T-cell (primary cell): Measurements from ENCODE around the gene PHF2. TPM values are rescaled to one million over a fixed set of nuclear protein-coding genes. Genes with fewer than 3 reads are reported as not detected.

ENCODE experiments used
- ATAC-seq, 4 experiments: fragments of 200-7000 bp in 3 of 4; fragments of 150-1000 bp in 1 of 4; cut with Tn5 transposase; replicated peaks in 1 of 4; 1 replicate in 3 of 4; 2 replicates in 1 of 4; pipeline ENCODE4 v1.10.0; 2021; ENCODE audit warnings: moderate library complexity in 3 of 4, mild to moderate bottlenecking in 2 of 4, moderate number of reproducible peaks in 1 of 4
- CTCF ChIA-PET, 2 donors: fragments of 300-600 bp; sonication (Branson Sonifier 250); formaldehyde crosslinking; loops; one replicate each; lab custom pipeline; 2022; ENCODE audit warnings: antibody characterized with exemption in 2 of 2; lab: Charles Lee
- POLR2A ChIA-PET, 2 donors: fragments of 300-600 bp; sonication (Branson Sonifier 250); formaldehyde crosslinking; loops; one replicate each; lab custom pipeline; 2022; ENCODE audit warnings: antibody characterized with exemption in 2 of 2; lab: Charles Lee
- DNase-seq, 35 experiments: peaks; one replicate each; pipeline versions ENCODE4 v3.0.0 to v3.0.0-alpha.2; 2013 to 2023
- H3K27ac ChIP-seq: one replicate; pipeline ENCODE4 v1.5.1; 2013; ENCODE audit warnings: low read length
- H3K27me3 ChIP-seq, 2 experiments: replicated peaks in 1 of 2; 1 replicate in 1 of 2; 2 replicates in 1 of 2; pipeline versions ENCODE4 v1.6.1 to v1.7.0; 2013; ENCODE audit warnings: low read length in 1 of 2, mixed read lengths in 1 of 2; ENCODE audit not compliant: control insufficient read depth in 2 of 2, insufficient read depth in 2 of 2; ENCODE audit errors: extremely low read depth in 1 of 2
- H3K36me3 ChIP-seq, 2 donors: 1 replicate in 1 of 2; 2 replicates in 1 of 2; pipeline versions ENCODE4 v1.6.1 to v1.7.0; 2013; ENCODE audit warnings: low read length in 1 of 2; ENCODE audit not compliant: control insufficient read depth in 2 of 2, insufficient read depth in 1 of 2; ENCODE audit errors: extremely low read depth in 1 of 2
- H3K4me1 ChIP-seq, 2 experiments: 1 replicate in 1 of 2; 2 replicates in 1 of 2; pipeline versions ENCODE4 v1.6.1 to v1.7.0; 2013; ENCODE audit warnings: low read length in 2 of 2, mixed read lengths in 1 of 2; ENCODE audit not compliant: insufficient read depth in 2 of 2, control insufficient read depth in 1 of 2; ENCODE audit errors: extremely low read depth in 1 of 2
- H3K4me3 ChIP-seq, 2 donors: 1 replicate in 1 of 2; 2 replicates in 1 of 2; pipeline versions ENCODE4 v1.5.1 to v1.7.0; 2013; ENCODE audit warnings: mild to moderate bottlenecking in 2 of 2, low read length in 1 of 2, moderate library complexity in 1 of 2; ENCODE audit not compliant: control insufficient read depth in 1 of 2; ENCODE audit errors: extremely low read depth in 1 of 2
- H3K9me3 ChIP-seq: 2 replicates; pipeline ENCODE4 v1.7.0; 2013
- H3K27ac Mint-ChIP-seq, 2 donors: one replicate each; pipeline ENCODE4 v1.8.0; 2020 to 2021; ENCODE audit warnings: mild to moderate bottlenecking in 2 of 2, mixed read lengths in 2 of 2
- H3K27me3 Mint-ChIP-seq, 2 donors: one replicate each; pipeline ENCODE4 v1.8.0; 2021 to 2022; ENCODE audit warnings: mixed read lengths in 2 of 2
- H3K36me3 Mint-ChIP-seq: one replicate; pipeline ENCODE4 v1.8.0; 2021; ENCODE audit warnings: mixed read lengths
- H3K4me1 Mint-ChIP-seq, 3 donors: one replicate each; pipeline ENCODE4 v1.8.0; 2020 to 2022; ENCODE audit warnings: mixed read lengths in 3 of 3, mild to moderate bottlenecking in 1 of 3
- H3K4me3 Mint-ChIP-seq, 3 donors: one replicate each; pipeline ENCODE4 v1.8.0; 2020 to 2022; ENCODE audit warnings: mild to moderate bottlenecking in 3 of 3, mixed read lengths in 3 of 3, moderate library complexity in 3 of 3
- H3K9me3 Mint-ChIP-seq, 3 donors: one replicate each; pipeline ENCODE4 v1.8.0; 2020 to 2022; ENCODE audit warnings: mixed read lengths in 3 of 3
- WGBS: methylation state at CpG from one replicate; pipeline ENCODE4 v1.1.5; 2013; ENCODE audit warnings: missing lambda C conversion rate; ENCODE audit not compliant: insufficient coverage; 5-methylcytosine and 5-hydroxymethylcytosine counted together
- total RNA-seq, 35 experiments: library from RNA in 6 of 35; stranded (reverse) in 6 of 35; fragments of 120-200 nt in 1 of 35; gene quantifications; one replicate each; pipeline versions ENCODE4 v1.2.1 to v1.2.4 and lab custom pipeline; 2013 to 2026

Gene PHF2
- total RNA-seq, 5 donors from 2014 or later (not counting 1 experiment from before 2014, with no cell fraction given): 24.6 to 38.5 (median 34.6) TPM

GRCh38 chr9:93587284-93587650, 10.9 kb downstream of the PHF2 start:
- H3K36me3 Mint-ChIP-seq: peaks cover 20% of the 10 kb centered on the region
- POLR2A ChIA-PET: no interaction called here
- H3K4me1 Mint-ChIP-seq: peaks cover 77 to 79% (median 79%) of the 10 kb centered on the region in 3 donors

GRCh38 chr9:93587651-93588347, 11.4 kb downstream of the PHF2 start:
- H3K9me3 ChIP-seq: no peaks in the 10 kb centered on the region
- no peak overlapping the region for H3K27ac ChIP-seq
- CTCF ChIA-PET: no interaction called here
- Mint-ChIP-seq H3K27ac (peak overlapping the region in 1 of 2 donors; percentile 6), H3K4me3 (no peak overlapping the region), H3K36me3 (peaks cover 15% of the 10 kb centered on the region), H3K9me3 (peaks cover 0 to 9% (median 4%) of the 10 kb centered on the region in 3 donors), H3K4me1 (peaks cover 78 to 80% (median 79%) of the 10 kb centered on the region in 3 donors), H3K27me3 (no peaks in the 10 kb centered on the region)
- H3K27me3 ChIP-seq: no peaks in the 10 kb centered on the region
- DNase-seq: no peak
- ATAC-seq: no peak
- POLR2A ChIA-PET: no interaction called here
- peaks cover 0 to 30% of the 10 kb centered on the region in 2 experiments for H3K4me1 ChIP-seq
- H3K36me3 ChIP-seq: peaks cover 0 to 2% of the 10 kb centered on the region in 2 donors
- WGBS: 96% methylated on average over 10 of the region's 11 CpGs
- H3K4me3 ChIP-seq: no peak overlapping the region

More at GRCh38 chr9:93587284-93587650, 10.9 kb downstream of the PHF2 start:
- H3K4me1 ChIP-seq: peaks cover 0 to 30% of the 10 kb centered on the region in 2 experiments
- no peaks in the 10 kb centered on the region for H3K9me3 ChIP-seq
- H3K4me3 Mint-ChIP-seq: peak overlapping the region in 1 of 3 donors; percentile 32
- no peak overlapping the region for H3K4me3 ChIP-seq
- DNase-seq (no peak), ATAC-seq (no peak)
- H3K36me3 ChIP-seq: peaks cover 0 to 2% of the 10 kb centered on the region in 2 donors
- peaks cover 0 to 9% (median 4%) of the 10 kb centered on the region in 3 donors for H3K9me3 Mint-ChIP-seq
- no peak overlapping the region for H3K27ac Mint-ChIP-seq
- no peaks in the 10 kb centered on the region for H3K27me3 ChIP-seq
- no peak overlapping the region for H3K27ac ChIP-seq
- CTCF ChIA-PET: no interaction called here
- H3K27me3 Mint-ChIP-seq: no peaks in the 10 kb centered on the region
- 100% methylated on average over 7 of the region's 7 CpGs for WGBS

DNA sequence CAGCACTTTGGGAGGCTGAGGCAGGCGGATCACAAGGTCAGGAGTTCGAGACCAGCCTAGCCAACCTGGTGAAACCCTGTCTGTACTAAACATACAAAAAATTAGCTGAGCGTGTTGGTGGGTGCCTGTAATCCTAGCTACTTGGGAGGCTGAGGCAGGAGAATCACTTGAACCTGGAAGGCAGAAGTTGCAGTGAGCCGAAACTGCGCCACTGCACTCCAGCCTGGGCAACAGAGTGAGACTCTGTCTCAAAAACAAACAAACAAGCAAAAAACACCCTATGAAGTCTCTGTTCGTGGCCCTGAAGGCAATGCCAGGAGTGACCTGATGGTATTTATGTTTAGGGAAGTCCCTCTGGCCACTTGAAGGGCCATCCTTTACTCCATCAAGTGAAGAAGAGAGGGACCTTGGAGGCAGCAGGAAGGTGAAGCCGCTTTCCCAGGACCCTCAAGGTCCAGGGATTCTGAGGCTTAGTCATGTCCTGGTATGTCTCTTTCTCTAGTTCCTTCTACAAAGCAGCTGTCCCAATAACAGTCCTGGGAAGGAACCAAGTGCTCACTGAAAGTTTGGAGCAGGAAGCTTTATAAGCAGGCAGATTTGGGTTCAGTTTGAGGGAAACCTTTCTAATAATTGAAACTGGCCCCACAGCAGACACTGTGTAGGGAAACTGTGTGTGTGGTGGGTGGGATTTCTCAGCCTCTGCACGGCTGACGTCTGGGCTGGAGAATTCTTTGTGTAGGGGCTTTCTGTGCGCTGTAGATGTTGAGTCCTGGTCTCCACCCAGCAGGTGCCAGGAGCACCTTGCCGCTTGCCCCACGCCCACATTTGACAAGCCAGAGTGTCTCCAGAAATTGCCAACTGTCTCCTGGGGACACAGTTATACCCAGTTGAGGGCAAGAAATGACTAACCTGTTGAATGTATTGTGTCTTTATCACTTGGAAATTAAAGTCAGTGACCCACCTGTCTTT, 12.5 kb downstream of the PHF2 start:
- Histone ChIP-seq H3K27me3 (no peaks in the 10 kb centered on the region), H3K9me3 (no peaks in the 10 kb centered on the region), H3K4me1 (peaks cover 0 to 30% of the 10 kb centered on the region in 2 experiments), H3K27ac (no peak overlapping the region), H3K4me3 (no peak overlapping the region), H3K36me3 (peaks cover 0 to 2% of the 10 kb centered on the region in 2 donors)
- Mint-ChIP-seq H3K4me1 (peaks cover 77 to 81% (median 81%) of the 10 kb centered on the region in 3 donors), H3K27ac (peak overlapping the region; percentile 31 to 68), H3K4me3 (no peak overlapping the region), H3K27me3 (no peaks in the 10 kb centered on the region), H3K9me3 (peaks cover 0 to 9% (median 4%) of the 10 kb centered on the region in 3 donors), H3K36me3 (peaks cover 10% of the 10 kb centered on the region)
- DNase-seq: no peak
- CTCF ChIA-PET: interaction anchor here in 1 of 2 donors (0.5 kb wide), 1 partner anchor 356 kb away, joined by 4 read pairs; no protein-coding TSS in a partner anchor
- ATAC-seq: no peak
- WGBS: 90% methylated on average over 3 of the region's 12 CpGs
- POLR2A ChIA-PET: no interaction called here

DNA sequence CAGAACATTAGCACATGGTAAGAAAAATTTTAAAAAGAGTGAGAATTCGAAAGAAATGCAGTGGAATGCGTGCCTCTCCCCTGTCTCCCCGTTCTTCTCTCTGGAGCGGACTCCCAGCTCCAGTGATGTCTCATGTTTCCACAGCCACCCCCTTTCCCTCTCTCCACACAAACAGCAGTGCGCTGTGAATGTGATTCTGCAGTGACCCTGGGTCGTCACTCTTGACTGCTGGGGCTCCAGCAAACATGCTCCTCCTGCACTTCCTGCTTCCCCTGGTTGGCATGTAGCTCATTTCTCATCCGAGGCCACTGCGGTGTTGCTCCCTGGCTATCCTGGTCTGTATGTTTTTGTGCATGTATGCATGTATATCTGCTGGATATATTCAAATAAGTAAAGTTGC, 13.3 kb downstream of the PHF2 start:
- Mint-ChIP-seq H3K9me3 (peaks cover 0 to 2% (median 0%) of the 10 kb centered on the region in 3 donors), H3K4me1 (peaks cover 74 to 81% (median 81%) of the 10 kb centered on the region in 3 donors), H3K4me3 (peak overlapping the region in 1 of 3 donors; percentile 58), H3K27me3 (no peaks in the 10 kb centered on the region), H3K36me3 (peaks cover 4% of the 10 kb centered on the region), H3K27ac (peak overlapping the region; percentile 25 to 71)
- no peaks in the 10 kb centered on the region for H3K27me3 ChIP-seq
- DNase-seq (no peak), ATAC-seq (peak in 3 of 4 experiments; percentile 36 to 62 (median 47))
- ChIA-PET CTCF (no interaction called here), POLR2A (no interaction called here)
- H3K4me1 ChIP-seq: peaks cover 0 to 34% of the 10 kb centered on the region in 2 experiments
- H3K9me3 ChIP-seq: no peaks in the 10 kb centered on the region
- H3K36me3 ChIP-seq: peaks cover 0 to 2% of the 10 kb centered on the region in 2 donors
- no peak overlapping the region for H3K4me3 ChIP-seq
- 72% methylated on average over 6 of the region's 8 CpGs for WGBS
- H3K27ac ChIP-seq: no peak overlapping the region

GRCh38 chr9:93590609-93591234, 14.3 kb downstream of the PHF2 start:
- Histone ChIP-seq H3K27me3 (no peaks in the 10 kb centered on the region), H3K27ac (no peak overlapping the region), H3K36me3 (no peaks in the 10 kb centered on the region), H3K9me3 (no peaks in the 10 kb centered on the region), H3K4me1 (peaks cover 0 to 30% of the 10 kb centered on the region in 2 experiments), H3K4me3 (no peak overlapping the region)
- peaks cover 70 to 80% (median 72%) of the 10 kb centered on the region in 3 donors for H3K4me1 Mint-ChIP-seq
- POLR2A ChIA-PET: no interaction called here
- ATAC-seq (no peak), DNase-seq (no peak)
- no peak overlapping the region for H3K4me3 Mint-ChIP-seq
- no peaks in the 10 kb centered on the region for H3K27me3 Mint-ChIP-seq
- no peaks in the 10 kb centered on the region for H3K36me3 Mint-ChIP-seq
- 80% methylated on average over 2 of the region's 8 CpGs for WGBS
- CTCF ChIA-PET: no interaction called here
- H3K27ac Mint-ChIP-seq: peak overlapping the region in 1 of 2 donors; percentile 46
- no peaks in the 10 kb centered on the region for H3K9me3 Mint-ChIP-seq
